ENCODE measurements around the gene ARL17B. TPM values are rescaled to one million over a fixed set of nuclear protein-coding genes. Genes with fewer than 3 reads are reported as not detected.
"Not testable (repeated sequence)": the region's sequence is repeated elsewhere in the genome, so short reads cannot be mapped to it uniquely, and the experiment has no call there.

The ARL17B gene
- total and polyA plus RNA-seq, 2 of the 8 experiments (the other 6 are each of a cell fraction or from before 2014, with no cell fraction given): 5.4 to 21.6 TPM

DNA sequence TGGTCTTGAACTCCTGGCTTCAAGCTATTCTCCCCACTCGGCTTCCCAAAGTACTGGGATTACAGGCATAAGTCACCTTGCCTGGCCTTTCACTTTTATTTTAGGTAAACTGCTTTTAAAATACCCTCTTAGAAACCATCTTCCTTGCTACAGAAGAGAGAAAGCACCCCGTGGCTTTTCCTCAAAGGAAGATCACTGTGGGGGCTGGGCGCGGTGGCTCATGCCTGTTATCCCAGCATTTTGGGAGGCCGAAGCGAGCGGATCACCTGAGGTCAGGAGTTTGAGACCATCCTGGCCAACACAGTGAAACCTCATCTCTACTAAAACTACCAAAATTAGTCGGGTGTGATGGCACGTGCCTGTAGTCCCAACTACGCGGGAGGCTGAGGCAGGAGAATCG lies 78.9 kb downstream of the ARL17B start:
- POLR2A ChIA-PET (ENCODE audit: partially characterized antibody); H3K4me3 ChIP-seq (ENCODE audit: extremely low read depth in 1 of 4, insufficient read depth in 2 of 4, low read depth in 3 of 4, low read length in 4 of 4): not testable (repeated sequence)
- WGBS, 2 experiments (ENCODE audit: extremely low coverage in 1 of 2, insufficient coverage in 1 of 2, insufficient read length in 1 of 2, insufficient replicate concordance in 2 of 2, low coverage in 1 of 2, low lambda C conversion rate in 2 of 2, missing lambda C conversion rate in 1 of 2): 89% methylated on average over 12 of the region's 12 CpGs; no CpG with 5 or more reads in 1 of the 2 experiments

DNA sequence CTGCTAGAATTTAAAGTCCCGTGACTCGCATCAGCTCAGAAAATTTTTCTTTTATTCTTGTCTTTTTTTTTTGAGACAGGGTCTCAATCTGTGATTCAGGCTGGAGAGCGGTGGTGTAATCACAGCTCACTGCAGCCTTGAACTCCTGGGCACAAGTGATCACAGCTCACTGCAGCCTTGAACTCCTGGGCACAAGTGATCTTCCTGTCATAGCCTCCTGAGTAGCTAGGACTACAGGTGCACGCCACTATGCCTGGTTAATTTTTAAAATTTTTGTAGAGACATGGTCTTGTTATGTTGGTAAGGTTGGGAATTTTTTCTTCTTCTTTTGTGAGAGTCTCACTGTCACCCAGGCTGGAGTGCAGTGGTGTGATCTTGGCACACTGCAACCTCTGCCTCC lies 80.2 kb downstream of the ARL17B start:
- peak in 1 of 2 experiments; percentile 10 for DNase-seq (ENCODE audit: low read depth in 1 of 2, low spot score in 2 of 2)
- H3K4me1 ChIP-seq (replicated peaks in 1 of 4; ENCODE audit: control insufficient read depth in 3 of 4, insufficient read depth in 4 of 4, low read length in 3 of 4); H3K4me2 ChIP-seq (ENCODE audit: insufficient read depth in 1 of 2, low read depth in 2 of 2, low read length in 2 of 2); H4K20me1 ChIP-seq (replicated peaks in 1 of 2; ENCODE audit: control insufficient read depth in 1 of 2, insufficient read depth in 2 of 2, low read length in 2 of 2); H2BK120ac ChIP-seq (replicated peaks; ENCODE audit: low read depth, low read length); CTCF ChIA-PET (ENCODE audit: partially characterized antibody); FAIRE-seq; H2AFZ ChIP-seq (ENCODE audit: low read length); H3K9me3 ChIP-seq (ENCODE audit: insufficient read depth in 2 of 2, low read depth in 1 of 2, low read length in 1 of 2); H2BK15ac ChIP-seq (ENCODE audit: low read length); H2AK5ac ChIP-seq (ENCODE audit: low read depth, low read length); H3K27ac ChIP-seq (ENCODE audit: low read depth, low read length); H2BK12ac ChIP-seq (ENCODE audit: low read depth, low read length); H3K4me3 ChIP-seq (ENCODE audit: extremely low read depth in 1 of 4, insufficient read depth in 2 of 4, low read depth in 3 of 4, low read length in 4 of 4); H3K79me2 ChIP-seq (ENCODE audit: control insufficient read depth in 1 of 2, insufficient read depth in 2 of 2, low read length in 2 of 2); H3K36me3 ChIP-seq (ENCODE audit: control insufficient read depth in 2 of 4, insufficient read depth in 4 of 4, low read length in 3 of 4); H4K91ac ChIP-seq (replicated peaks; ENCODE audit: insufficient read length, low read length); H3K4ac ChIP-seq (replicated peaks; ENCODE audit: insufficient read length, low read depth, low read length); H2BK20ac ChIP-seq (ENCODE audit: low read length); H4K5ac ChIP-seq (ENCODE audit: insufficient read length, low read depth, low read length); H3K27me3 ChIP-seq (replicated peaks in 1 of 4; ENCODE audit: control insufficient read depth in 3 of 4, extremely low read depth in 1 of 4, insufficient read depth in 3 of 4, low read length in 3 of 4); H3K79me1 ChIP-seq (ENCODE audit: low read depth, low read length); H3K23me2 ChIP-seq (ENCODE audit: low read depth, low read length); H3K9ac ChIP-seq (replicated peaks in 1 of 4; ENCODE audit: extremely low read depth in 1 of 4, low read depth in 3 of 4, low read length in 3 of 4); H3K23ac ChIP-seq (ENCODE audit: insufficient read length); H4K8ac ChIP-seq (ENCODE audit: extremely low read depth, insufficient read depth, low read length); POLR2A ChIA-PET (ENCODE audit: partially characterized antibody); H2BK5ac ChIP-seq (ENCODE audit: low read depth, low read length); H3K56ac ChIP-seq (replicated peaks; ENCODE audit: insufficient read length, low read depth, low read length); H3K18ac ChIP-seq (ENCODE audit: extremely low read depth, low read length); H3K14ac ChIP-seq (ENCODE audit: insufficient read length): not testable (repeated sequence)
- 93% methylated on average over 4 of the region's 4 CpGs; no CpG with 5 or more reads in 1 of the 2 experiments for WGBS, 2 experiments (ENCODE audit: extremely low coverage in 1 of 2, insufficient coverage in 1 of 2, insufficient read length in 1 of 2, insufficient replicate concordance in 2 of 2, low coverage in 1 of 2, low lambda C conversion rate in 2 of 2, missing lambda C conversion rate in 1 of 2)

More for the DNA sequence above, 78.9 kb downstream of the ARL17B start:
- H3K79me2 ChIP-seq (ENCODE audit: control insufficient read depth in 1 of 2, insufficient read depth in 2 of 2, low read length in 2 of 2): peaks cover 0 to 12% of the 10 kb centered on the region in 2 experiments; a peak in 2 of 4 replicates
- H3K27ac ChIP-seq (ENCODE audit: low read depth, low read length); H4K5ac ChIP-seq (ENCODE audit: insufficient read length, low read depth, low read length); H3K36me3 ChIP-seq (ENCODE audit: control insufficient read depth in 2 of 4, insufficient read depth in 4 of 4, low read length in 3 of 4); H4K91ac ChIP-seq (replicated peaks; ENCODE audit: insufficient read length, low read length); H3K23ac ChIP-seq (ENCODE audit: insufficient read length); H3K56ac ChIP-seq (replicated peaks; ENCODE audit: insufficient read length, low read depth, low read length); H3K4me1 ChIP-seq (replicated peaks in 1 of 4; ENCODE audit: control insufficient read depth in 3 of 4, insufficient read depth in 4 of 4, low read length in 3 of 4); H3K9me3 ChIP-seq (ENCODE audit: insufficient read depth in 2 of 2, low read depth in 1 of 2, low read length in 1 of 2); FAIRE-seq; CTCF ChIA-PET (ENCODE audit: partially characterized antibody); H3K9ac ChIP-seq (replicated peaks in 1 of 4; ENCODE audit: extremely low read depth in 1 of 4, low read depth in 3 of 4, low read length in 3 of 4); H4K20me1 ChIP-seq (replicated peaks in 1 of 2; ENCODE audit: control insufficient read depth in 1 of 2, insufficient read depth in 2 of 2, low read length in 2 of 2); H3K27me3 ChIP-seq (replicated peaks in 1 of 4; ENCODE audit: control insufficient read depth in 3 of 4, extremely low read depth in 1 of 4, insufficient read depth in 3 of 4, low read length in 3 of 4); H3K23me2 ChIP-seq (ENCODE audit: low read depth, low read length); H3K18ac ChIP-seq (ENCODE audit: extremely low read depth, low read length); H3K4ac ChIP-seq (replicated peaks; ENCODE audit: insufficient read length, low read depth, low read length); H2BK5ac ChIP-seq (ENCODE audit: low read depth, low read length); H2AFZ ChIP-seq (ENCODE audit: low read length); H2BK120ac ChIP-seq (replicated peaks; ENCODE audit: low read depth, low read length); H3K14ac ChIP-seq (ENCODE audit: insufficient read length); H2BK20ac ChIP-seq (ENCODE audit: low read length); H2BK15ac ChIP-seq (ENCODE audit: low read length); H2AK5ac ChIP-seq (ENCODE audit: low read depth, low read length); H4K8ac ChIP-seq (ENCODE audit: extremely low read depth, insufficient read depth, low read length); H3K79me1 ChIP-seq (ENCODE audit: low read depth, low read length); H2BK12ac ChIP-seq (ENCODE audit: low read depth, low read length); H3K4me2 ChIP-seq (ENCODE audit: insufficient read depth in 1 of 2, low read depth in 2 of 2, low read length in 2 of 2): not testable (repeated sequence)
- peak in 1 of 2 experiments; percentile 50 for DNase-seq (ENCODE audit: low read depth in 1 of 2, low spot score in 2 of 2)
